CD4-positive, alpha-beta T cell (primary cell): ENCODE results near the gene EAF2. TPM values are rescaled to one million over a fixed set of nuclear protein-coding genes. Genes with fewer than 3 reads are reported as not detected.

Experiments used
- ATAC-seq: fragments of 200-7000 bp; cut with Tn5 transposase; one replicate; pipeline ENCODE4 v1.10.0; 2022; ENCODE audit warnings: mild to moderate bottlenecking; ENCODE audit not compliant: poor library complexity
- CTCF ChIA-PET: fragments of 350-600 bp; sonication (Branson Sonifier 250); formaldehyde crosslinking; loops from one replicate; lab custom pipeline; 2021; ENCODE audit warnings: antibody characterized with exemption, inconsistent platforms; lab: Charles Lee
- POLR2A ChIA-PET: fragments of 350-600 bp; sonication (Branson Sonifier 250); formaldehyde crosslinking; loops from one replicate; lab custom pipeline; 2021; ENCODE audit warnings: antibody characterized with exemption, inconsistent platforms; lab: Charles Lee
- DNase-seq, 14 experiments: peaks; one replicate each; pipeline ENCODE4 v3.0.0-alpha.2; 2013 to 2020; ENCODE audit warnings: mixed read lengths in 2 of 14
- H3K27ac ChIP-seq, 2 donors: one replicate each; pipeline versions ENCODE4 v1.5.1 to v1.7.0; 2013; ENCODE audit warnings: low read length in 2 of 2, low read depth in 1 of 2, mild to moderate bottlenecking in 1 of 2
- H3K27me3 ChIP-seq, 2 experiments: 1 replicate in 1 of 2; 2 replicates in 1 of 2; pipeline versions ENCODE4 v1.6.1 to v1.7.0; 2013; ENCODE audit warnings: low read length in 2 of 2, control low read depth in 1 of 2, mild to moderate bottlenecking in 1 of 2, moderate library complexity in 1 of 2; ENCODE audit not compliant: insufficient read depth in 2 of 2, control insufficient read depth in 1 of 2
- H3K36me3 ChIP-seq: one replicate; pipeline ENCODE4 v1.6.1; 2013; ENCODE audit warnings: low read length, control low read depth; ENCODE audit not compliant: insufficient read depth
- H3K4me1 ChIP-seq: one replicate; pipeline ENCODE4 v1.6.1; 2013; ENCODE audit warnings: low read length, control low read depth; ENCODE audit not compliant: insufficient read depth
- H3K4me3 ChIP-seq: one replicate; pipeline ENCODE4 v1.5.1; 2013; ENCODE audit warnings: mild to moderate bottlenecking, low read length, moderate library complexity
- H3K9me3 ChIP-seq, 2 experiments: 1 replicate in 1 of 2; 2 replicates in 1 of 2; pipeline versions ENCODE4 v1.6.1 to v1.7.0; 2013; ENCODE audit warnings: low read length in 2 of 2, mild to moderate bottlenecking in 2 of 2, control low read depth in 1 of 2, moderate library complexity in 1 of 2; ENCODE audit not compliant: control insufficient read depth in 1 of 2, insufficient read depth in 1 of 2
- H3K27ac Mint-ChIP-seq: one replicate; pipeline ENCODE4 v1.8.0; 2020; ENCODE audit warnings: mixed read lengths
- H3K27me3 Mint-ChIP-seq: one replicate; pipeline ENCODE4 v1.8.0; 2021; ENCODE audit warnings: mixed read lengths
- H3K36me3 Mint-ChIP-seq: one replicate; pipeline ENCODE4 v1.8.0; 2021; ENCODE audit warnings: low read depth, mixed read lengths
- H3K4me1 Mint-ChIP-seq: one replicate; pipeline ENCODE4 v1.8.0; 2021; ENCODE audit warnings: low read depth, mixed read lengths
- H3K4me3 Mint-ChIP-seq: one replicate; pipeline ENCODE4 v1.8.0; 2020; ENCODE audit warnings: mild to moderate bottlenecking, mixed read lengths
- H3K9me3 Mint-ChIP-seq: one replicate; pipeline ENCODE4 v1.8.0; 2020; ENCODE audit warnings: mixed read lengths
- CTCF ChIP-seq: fragments of 200-600 bp; IDR thresholded peaks from one replicate; pipeline ENCODE4 v1.8.0; 2022; ENCODE audit warnings: antibody characterized with exemption, mild to moderate bottlenecking
- intact Hi-C, 2 experiments: fragments of 100-400 bp; cut with DNase I in 1 of 2; cut with micrococcal nuclease in 1 of 2; formaldehyde crosslinking; loops; one replicate each; pipeline versions ENCODE4 v1.15.1 to v1.9.0; 2023 to 2025; cut with DNase I, micrococcal nuclease
- total RNA-seq, 174 experiments: library from RNA in 2 of 174; stranded (reverse) in 2 of 174; gene quantifications; one replicate each; pipeline ENCODE4 v1.2.3 and lab custom pipeline; 2021 to 2026

The EAF2 gene
- total RNA-seq, 2 experiments from 2014 or later: 3.7 to 4.4 TPM

DNA sequence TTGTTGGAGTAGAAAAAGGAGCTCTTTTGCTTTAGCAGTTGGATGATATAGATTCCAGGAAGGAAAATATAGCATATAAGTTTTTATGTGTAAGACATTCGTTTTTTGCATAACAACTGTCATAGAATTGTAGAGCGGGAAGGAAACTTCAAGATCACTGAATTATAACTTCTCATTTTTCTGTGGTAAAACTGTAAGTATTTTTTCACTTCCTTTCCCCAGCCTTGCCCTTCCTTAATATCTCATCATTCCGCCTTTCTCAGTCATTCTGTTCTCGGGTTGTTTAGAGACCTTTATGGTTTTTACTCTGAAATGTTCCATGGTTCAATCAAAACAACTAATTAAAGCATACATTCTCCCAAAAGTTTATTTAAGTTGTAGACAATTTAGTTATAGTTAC is 1.1 kb downstream of the EAF2 start:
- H3K27ac Mint-ChIP-seq: peak overlapping the region; percentile 79
- peak overlapping the region; percentile 92 for H3K4me3 Mint-ChIP-seq
- H3K4me1 ChIP-seq: peaks cover 21% of the 10 kb centered on the region
- no peaks in the 10 kb centered on the region for H3K9me3 ChIP-seq
- DNase-seq (peak in 2 of 14 experiments; percentile 10 to 11), ATAC-seq (no peak)
- H3K27me3 Mint-ChIP-seq: no peaks in the 10 kb centered on the region
- CTCF ChIA-PET: no interaction called here
- H3K36me3 ChIP-seq: peaks cover 21% of the 10 kb centered on the region
- intact Hi-C loops: loop anchor here (5.0 to 10.0 kb wide), 11 partner anchors 91 to 1746 kb away; partner anchors contain the start of genes FAM162A (in 1 of the 2), GOLGB1 (in 1 of the 2), GTF2E1 (in 1 of the 2) and KPNA1 (in 1 of the 2)
- peak overlapping the region; percentile 70 for H3K4me3 ChIP-seq
- H3K4me1 Mint-ChIP-seq: peaks cover 55% of the 10 kb centered on the region
- H3K27me3 ChIP-seq: no peaks in the 10 kb centered on the region
- no peak overlapping the region for H3K27ac ChIP-seq
- POLR2A ChIA-PET: interaction anchor here (1.5 kb wide), 1 partner anchor 175 kb away, joined by 7 read pairs; the partner anchor contains the start of gene HCLS1
- no peak for TF ChIP-seq CTCF
- H3K36me3 Mint-ChIP-seq: peaks cover 38% of the 10 kb centered on the region
- H3K9me3 Mint-ChIP-seq: no peaks in the 10 kb centered on the region

- peaks cover 52% of the 10 kb centered on the region for H3K4me1 Mint-ChIP-seq
Observed at GRCh38 chr3:121836481-121836880, 1.5 kb downstream of the EAF2 start.

GRCh38 chr3:121839962-121840361 is 5.0 kb downstream of the EAF2 start:
- Mint-ChIP-seq H3K27me3 (no peaks in the 10 kb centered on the region), H3K9me3 (no peaks in the 10 kb centered on the region), H3K4me3 (no peak overlapping the region), H3K27ac (no peak overlapping the region), H3K36me3 (peaks cover 7% of the 10 kb centered on the region), H3K4me1 (peaks cover 22% of the 10 kb centered on the region)
- TF ChIP-seq CTCF: no peak
- Histone ChIP-seq H3K27me3 (no peaks in the 10 kb centered on the region), H3K4me3 (no peak overlapping the region), H3K9me3 (no peaks in the 10 kb centered on the region), H3K27ac (no peak overlapping the region), H3K4me1 (peaks cover 4% of the 10 kb centered on the region), H3K36me3 (no peaks in the 10 kb centered on the region)
- POLR2A ChIA-PET: no interaction called here
- CTCF ChIA-PET: no interaction called here
- DNase-seq (no peak), ATAC-seq (no peak)
- intact Hi-C loops: loop anchor here (5.0 to 10.0 kb wide), 11 partner anchors 95 to 1742 kb away; partner anchors contain the start of genes FAM162A (in 1 of the 2), GOLGB1 (in 1 of the 2), GTF2E1 (in 1 of the 2) and KPNA1 (in 1 of the 2)

More at GRCh38 chr3:121836481-121836880, 1.5 kb downstream of the EAF2 start:
- Histone ChIP-seq H3K4me3 (peak overlapping the region; percentile 3), H3K27ac (no peak overlapping the region), H3K36me3 (peaks cover 17% of the 10 kb centered on the region), H3K27me3 (no peaks in the 10 kb centered on the region), H3K4me1 (peaks cover 17% of the 10 kb centered on the region), H3K9me3 (no peaks in the 10 kb centered on the region)
- Mint-ChIP-seq H3K4me3 (peak overlapping the region; percentile 92), H3K36me3 (peaks cover 35% of the 10 kb centered on the region), H3K27ac (peak overlapping the region; percentile 79), H3K27me3 (no peaks in the 10 kb centered on the region), H3K9me3 (no peaks in the 10 kb centered on the region)
- no peak for TF ChIP-seq CTCF
- intact Hi-C loops: loop anchor here (5.0 to 10.0 kb wide), 11 partner anchors 92 to 1746 kb away; partner anchors contain the start of genes FAM162A (in 1 of the 2), GOLGB1 (in 1 of the 2), GTF2E1 (in 1 of the 2) and KPNA1 (in 1 of the 2)
- ATAC-seq: no peak
- peak in 1 of 14 experiments; percentile 9 for DNase-seq
- POLR2A ChIA-PET: no interaction called here
- CTCF ChIA-PET: no interaction called here
